ENCODE results near the gene ARHGEF7. TPM values are rescaled to one million over a fixed set of nuclear protein-coding genes. Genes with fewer than 3 reads are reported as not detected.
A peak's percentile ranks its signal among the peaks of the same experiment; 100 is the strongest.

Gene ARHGEF7
- total RNA-seq, 2 experiments from 2014 or later, result 39.5 to 51.3 TPM

- no peak overlapping the region for H3K4me3 ChIP-seq (ENCODE audit: low read depth, low read length, poor library complexity, severe bottlenecking)
- peak overlapping the region; percentile 35 for H3K27ac ChIP-seq (ENCODE audit: low read depth, low read length, poor library complexity, severe bottlenecking)
- H2AFZ ChIP-seq (ENCODE audit: low read length), result no peak overlapping the region
- intact Hi-C loops (cut with micrococcal nuclease; ENCODE audit: unreplicated experiment), result loop anchor here (10.0 kb wide), 2 partner anchors 265 to 465 kb away; partner anchors contain the start of genes ANKRD10 and ING1
- TF ChIP-seq CTCF (conservative IDR thresholded peaks at IDR 0.05; ENCODE audit: low read length), result no peak
- TF ChIP-seq EZH2phosphoT487 (IDR thresholded peaks at IDR 0.05; ENCODE audit: borderline replicate concordance, low read depth, low read length), result no peak
- peaks cover 39% of the 10 kb centered on the region for H3K36me3 ChIP-seq (ENCODE audit: insufficient read depth, low read length)
- H3K9me2 ChIP-seq (ENCODE audit: insufficient read depth, low read length), result no peaks in the 10 kb centered on the region
- H4K20me1 ChIP-seq (ENCODE audit: insufficient read depth, low read length), result no peaks in the 10 kb centered on the region
- ChIA-PET POLR2A (interaction anchor here (1.0 to 1.4 kb wide), 2 partner anchors 13 to 24 kb away, joined by 3 to 8 read pairs; no protein-coding TSS in a partner anchor), CTCF (ENCODE audit: unreplicated experiment) (interaction anchor here (0.6 kb wide), 1 partner anchor 23 kb away, joined by 3 read pairs; no protein-coding TSS in a partner anchor)
- peaks cover 60% of the 10 kb centered on the region for H3K4me1 ChIP-seq (ENCODE audit: insufficient read depth, low read length, poor library complexity, severe bottlenecking)
- BruUV-seq (replicated peaks), result no TSS peak
- no peaks in the 10 kb centered on the region; the same call in 1 of the 2 replicates for H3K9me3 ChIP-seq (ENCODE audit: low read length)
- H3K79me2 ChIP-seq (ENCODE audit: insufficient read depth, low read depth, low read length), result peaks cover 60% of the 10 kb centered on the region
- H3K4me2 ChIP-seq (ENCODE audit: low read length), result peak overlapping the region; percentile 48
- DNase-seq (ENCODE audit: low spot score), result no peak
Measured at GRCh38 chr13:111179908-111180760, 65.0 kb downstream of the ARHGEF7 start.

- TF ChIP-seq CTCF (conservative IDR thresholded peaks at IDR 0.05; ENCODE audit: low read length) (no peak), EZH2phosphoT487 (IDR thresholded peaks at IDR 0.05; ENCODE audit: borderline replicate concordance, low read depth, low read length) (no peak)
- H3K4me1 ChIP-seq (ENCODE audit: insufficient read depth, low read length, poor library complexity, severe bottlenecking), result peaks cover 63% of the 10 kb centered on the region
- ChIA-PET CTCF (ENCODE audit: unreplicated experiment) (no interaction called here), POLR2A (interaction anchor here (0.7 to 2.0 kb wide), 2 partner anchors 15 to 21 kb away, joined by 3 to 5 read pairs; no protein-coding TSS in a partner anchor)
- no peak overlapping the region for H3K4me3 ChIP-seq (ENCODE audit: low read depth, low read length, poor library complexity, severe bottlenecking)
- H3K27ac ChIP-seq (ENCODE audit: low read depth, low read length, poor library complexity, severe bottlenecking), result no peak overlapping the region
- no peaks in the 10 kb centered on the region for H3K9me2 ChIP-seq (ENCODE audit: insufficient read depth, low read length)
- peaks cover 76% of the 10 kb centered on the region for H3K79me2 ChIP-seq (ENCODE audit: insufficient read depth, low read depth, low read length)
- intact Hi-C loops (cut with micrococcal nuclease; ENCODE audit: unreplicated experiment), result loop anchor here (10.0 kb wide), 2 partner anchors 267 to 467 kb away; partner anchors contain the start of genes ANKRD10 and ING1
- BruUV-seq (replicated peaks), result no TSS peak
- peak overlapping the region; percentile 34; the same call in 1 of the 2 replicates for H3K4me2 ChIP-seq (ENCODE audit: low read length)
- DNase-seq (ENCODE audit: low spot score), result no peak
- H3K9me3 ChIP-seq (ENCODE audit: low read length), result no peaks in the 10 kb centered on the region; the same call in 1 of the 2 replicates
- H4K20me1 ChIP-seq (ENCODE audit: insufficient read depth, low read length), result peaks cover 5% of the 10 kb centered on the region; the same call in 1 of the 2 replicates
- peaks cover 23% of the 10 kb centered on the region for H3K36me3 ChIP-seq (ENCODE audit: insufficient read depth, low read length)
- no peak overlapping the region for H2AFZ ChIP-seq (ENCODE audit: low read length)
Measured at GRCh38 chr13:111181977-111182376, 66.9 kb downstream of the ARHGEF7 start.
